Neutrophil (primary cell): ENCODE data around the gene FNIP1.

Source experiments
- H3K27ac ChIP-seq: fragments of 200-600 bp; sonication (generic); 2 replicates; pipeline ENCODE4 v1.5.1; 2016; ENCODE audit warnings: mild to moderate bottlenecking, moderate library complexity
- H3K27me3 ChIP-seq: fragments of 200-600 bp; sonication (generic); 2 replicates; pipeline ENCODE4 v1.6.0; 2016; ENCODE audit warnings: mild to moderate bottlenecking
- H3K36me3 ChIP-seq: fragments of 200-600 bp; sonication (generic); 2 replicates; pipeline ENCODE4 v1.5.1; 2017
- H3K4me1 ChIP-seq, 2 experiments: fragments of 200-600 bp in 1 of 2; sonication (generic) in 1 of 2; 1 replicate in 1 of 2; 2 replicates in 1 of 2; pipeline versions ENCODE4 v1.5.1 to v1.6.1; 2013 to 2016; ENCODE audit warnings: low read depth in 1 of 2, low read length in 1 of 2, mild to moderate bottlenecking in 1 of 2, moderate library complexity in 1 of 2; ENCODE audit not compliant: control insufficient read depth in 1 of 2, insufficient read depth in 1 of 2
- H3K4me3 ChIP-seq, 2 experiments: fragments of 200-600 bp in 1 of 2; sonication (generic) in 1 of 2; 1 replicate in 1 of 2; 2 replicates in 1 of 2; pipeline ENCODE4 v1.5.1; 2013 to 2016; ENCODE audit warnings: low read depth in 1 of 2, low read length in 1 of 2, mild to moderate bottlenecking in 1 of 2, moderate library complexity in 1 of 2
- H3K9me3 ChIP-seq: fragments of 200-600 bp; sonication (generic); 2 replicates; pipeline ENCODE4 v1.5.1; 2016
- TF ChIP-seq, protein P1 (sequence below): fragments of 200-600 bp; sonication (generic); IDR thresholded peaks from 2 replicates; pipeline ENCODE4 v1.5.1; 2016; ENCODE audit warnings: antibody characterized with exemption

The FNIP1 gene

GRCh38 chr5:131613423-131613822, 183.4 kb downstream of the FNIP1 start:
- TF ChIP-seq, protein P1, sequence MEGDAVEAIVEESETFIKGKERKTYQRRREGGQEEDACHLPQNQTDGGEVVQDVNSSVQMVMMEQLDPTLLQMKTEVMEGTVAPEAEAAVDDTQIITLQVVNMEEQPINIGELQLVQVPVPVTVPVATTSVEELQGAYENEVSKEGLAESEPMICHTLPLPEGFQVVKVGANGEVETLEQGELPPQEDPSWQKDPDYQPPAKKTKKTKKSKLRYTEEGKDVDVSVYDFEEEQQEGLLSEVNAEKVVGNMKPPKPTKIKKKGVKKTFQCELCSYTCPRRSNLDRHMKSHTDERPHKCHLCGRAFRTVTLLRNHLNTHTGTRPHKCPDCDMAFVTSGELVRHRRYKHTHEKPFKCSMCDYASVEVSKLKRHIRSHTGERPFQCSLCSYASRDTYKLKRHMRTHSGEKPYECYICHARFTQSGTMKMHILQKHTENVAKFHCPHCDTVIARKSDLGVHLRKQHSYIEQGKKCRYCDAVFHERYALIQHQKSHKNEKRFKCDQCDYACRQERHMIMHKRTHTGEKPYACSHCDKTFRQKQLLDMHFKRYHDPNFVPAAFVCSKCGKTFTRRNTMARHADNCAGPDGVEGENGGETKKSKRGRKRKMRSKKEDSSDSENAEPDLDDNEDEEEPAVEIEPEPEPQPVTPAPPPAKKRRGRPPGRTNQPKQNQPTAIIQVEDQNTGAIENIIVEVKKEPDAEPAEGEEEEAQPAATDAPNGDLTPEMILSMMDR = no peak
- H3K4me1 ChIP-seq = peaks cover 18 to 30% of the 10 kb centered on the region in 2 experiments
- no peaks in the 10 kb centered on the region for H3K27me3 ChIP-seq

DNA sequence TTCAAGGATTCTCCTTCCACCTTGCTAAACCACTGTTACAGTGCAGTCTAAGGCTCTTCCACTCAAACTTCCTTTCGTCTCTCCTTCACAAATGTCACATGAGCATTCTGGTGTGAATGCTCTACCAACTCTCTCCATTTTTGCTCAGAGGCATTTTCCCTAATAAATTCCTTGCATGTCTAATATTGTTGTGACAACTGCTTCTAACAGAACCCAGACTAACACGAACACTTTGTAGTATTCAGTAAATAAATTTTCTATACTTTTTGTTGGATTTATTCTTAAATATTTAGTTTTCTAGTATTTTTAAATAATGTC, 185.8 kb downstream of the FNIP1 start:
- Histone ChIP-seq H3K36me3 (no peaks in the 10 kb centered on the region), H3K4me3 (no peak overlapping the region), H3K27ac (peak overlapping the region; percentile 39), H3K27me3 (no peaks in the 10 kb centered on the region), H3K4me1 (peaks cover 12 to 31% of the 10 kb centered on the region in 2 experiments), H3K9me3 (no peaks in the 10 kb centered on the region)
- TF ChIP-seq, protein P1 = no peak

More at GRCh38 chr5:131613423-131613822, 183.4 kb downstream of the FNIP1 start:
- Histone ChIP-seq H3K36me3 (no peaks in the 10 kb centered on the region), H3K9me3 (no peaks in the 10 kb centered on the region), H3K4me3 (no peak overlapping the region), H3K27ac (no peak overlapping the region)

DNA sequence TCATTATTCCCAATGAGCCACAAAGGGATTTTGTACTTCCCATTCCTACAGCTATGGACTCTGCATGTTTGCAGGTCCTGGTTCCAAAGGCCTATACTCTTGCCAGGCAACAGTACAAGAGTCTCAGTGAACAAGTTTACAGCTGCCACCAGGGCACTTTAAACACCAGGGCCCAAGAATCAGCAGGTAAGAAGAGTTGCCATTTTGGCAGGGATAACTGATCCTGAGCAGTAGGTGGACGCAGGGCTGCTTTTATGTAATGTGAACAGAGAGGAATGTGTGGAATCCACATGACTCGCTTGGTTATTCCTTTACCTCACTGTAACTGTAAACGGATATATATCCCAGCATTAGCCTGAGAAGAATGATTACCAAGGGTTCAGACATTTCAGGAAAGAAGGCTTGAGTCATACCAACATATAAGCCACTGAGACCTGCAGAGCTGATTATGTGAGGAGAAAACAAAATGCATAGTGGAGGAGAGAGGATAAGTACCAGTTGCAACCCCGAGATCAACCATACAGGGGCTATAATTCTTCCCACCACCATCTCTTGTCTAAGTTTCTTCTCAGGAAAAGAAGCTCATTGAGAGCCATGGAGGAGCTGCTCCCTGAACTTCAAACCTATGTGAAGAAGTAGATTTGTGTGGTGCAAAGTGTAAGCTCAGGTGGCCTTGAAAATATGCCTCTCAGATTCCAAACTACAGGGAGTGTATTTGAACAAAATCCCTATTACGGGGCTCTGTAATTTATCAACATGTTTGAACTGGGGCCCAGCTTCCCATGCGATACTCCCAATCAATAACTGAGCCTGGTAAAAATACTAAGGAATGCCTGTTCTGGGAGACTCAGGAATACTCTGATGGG, 186.4 kb downstream of the FNIP1 start:
- Histone ChIP-seq H3K27ac (peak overlapping the region; percentile 39), H3K36me3 (no peaks in the 10 kb centered on the region), H3K27me3 (no peaks in the 10 kb centered on the region), H3K9me3 (no peaks in the 10 kb centered on the region), H3K4me3 (no peak overlapping the region), H3K4me1 (peaks cover 6 to 25% of the 10 kb centered on the region in 2 experiments)
- TF ChIP-seq, protein P1 = no peak

GRCh38 chr5:131609774-131610173, 187.0 kb downstream of the FNIP1 start:
- H3K4me1 ChIP-seq = peaks cover 0 to 18% of the 10 kb centered on the region in 2 experiments
- H3K27ac ChIP-seq = peak overlapping the region; percentile 39
- TF ChIP-seq, protein P1 = no peak

DNA sequence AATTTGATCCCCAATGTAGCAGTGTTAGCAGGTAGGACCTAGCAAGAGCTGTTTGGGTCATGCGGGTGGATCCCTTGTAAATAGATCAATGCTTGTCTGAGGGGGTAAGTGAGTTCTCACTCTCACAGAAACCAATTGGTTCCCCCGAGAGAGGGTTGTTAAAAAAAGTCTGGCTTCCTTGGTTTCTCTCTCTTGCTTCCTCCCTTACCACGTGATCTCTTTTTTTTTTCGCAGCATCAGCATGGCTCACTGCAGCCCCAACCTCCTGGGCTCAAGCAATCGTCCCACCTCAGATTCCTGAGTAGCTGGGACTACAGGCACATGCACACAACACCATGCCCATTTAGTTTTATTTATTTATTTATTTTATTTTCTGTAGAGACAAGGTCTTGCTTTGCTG, 188.2 kb downstream of the FNIP1 start:
- no peaks in the 10 kb centered on the region for H3K9me3 ChIP-seq
- H3K27ac ChIP-seq = peak overlapping the region; percentile 12
- no peak overlapping the region for H3K4me3 ChIP-seq
- TF ChIP-seq, protein P1 = no peak
- H3K4me1 ChIP-seq = peaks cover 0 to 16% of the 10 kb centered on the region in 2 experiments
- H3K36me3 ChIP-seq = no peaks in the 10 kb centered on the region
- no peaks in the 10 kb centered on the region for H3K27me3 ChIP-seq

More at GRCh38 chr5:131609774-131610173, 187.0 kb downstream of the FNIP1 start:
- H3K4me3 ChIP-seq = no peak overlapping the region
- no peaks in the 10 kb centered on the region for H3K9me3 ChIP-seq
- H3K27me3 ChIP-seq = no peaks in the 10 kb centered on the region
- H3K36me3 ChIP-seq = no peaks in the 10 kb centered on the region
